OCI-LY7 (cell line): ENCODE results near the gene VMAC.

ENCODE experiments used
- EZH2phosphoT487 ChIP-seq: fragments of 200-600 bp; sonication (generic); IDR thresholded peaks from 2 replicates; pipeline ENCODE4 v1.6.1; 2018; ENCODE audit warnings: low read depth, borderline replicate concordance, mild to moderate bottlenecking, mixed run types, antibody characterized with exemption, low read length, moderate library complexity, mixed read lengths
- TF ChIP-seq, protein P1 (sequence below): fragments of 200-600 bp; sonication (generic); conservative IDR thresholded peaks from 2 replicates; pipeline ENCODE4 v1.5.1; 2014; ENCODE audit warnings: mild to moderate bottlenecking, antibody characterized with exemption, low read length, moderate library complexity, mixed read lengths

DNA sequence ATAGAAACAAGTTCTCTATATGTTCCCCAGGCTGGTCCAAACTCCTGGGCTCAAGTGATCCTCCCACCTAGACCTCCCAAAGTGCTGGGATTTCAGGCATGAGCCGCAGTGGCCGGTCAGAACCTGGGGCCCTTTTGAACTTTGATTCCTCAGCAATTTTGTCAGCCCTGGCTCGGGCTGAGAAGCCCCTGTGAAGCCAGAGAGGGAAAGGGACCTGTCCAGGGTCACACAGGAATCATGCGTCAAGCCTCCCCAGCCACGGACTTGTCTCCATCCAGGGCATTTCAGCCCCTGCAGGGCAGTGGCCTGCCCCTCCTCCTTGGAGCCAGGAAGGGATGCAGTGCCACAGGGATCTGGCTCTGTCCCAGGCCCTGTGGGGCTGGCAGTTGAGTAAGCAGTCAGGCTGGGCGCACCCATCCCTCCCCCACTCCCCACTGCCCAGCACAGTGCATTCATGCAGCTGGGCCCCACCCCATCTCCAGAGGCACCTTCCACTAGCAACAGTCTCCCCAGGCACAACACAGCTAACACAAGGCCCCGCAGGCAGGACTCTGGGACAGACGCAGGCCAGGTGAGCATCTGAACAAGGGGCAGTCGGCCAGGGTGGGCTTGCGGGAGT is 9.2 kb downstream of the VMAC start, which contains the start of gene CAPS:
- TF ChIP-seq, protein P1, sequence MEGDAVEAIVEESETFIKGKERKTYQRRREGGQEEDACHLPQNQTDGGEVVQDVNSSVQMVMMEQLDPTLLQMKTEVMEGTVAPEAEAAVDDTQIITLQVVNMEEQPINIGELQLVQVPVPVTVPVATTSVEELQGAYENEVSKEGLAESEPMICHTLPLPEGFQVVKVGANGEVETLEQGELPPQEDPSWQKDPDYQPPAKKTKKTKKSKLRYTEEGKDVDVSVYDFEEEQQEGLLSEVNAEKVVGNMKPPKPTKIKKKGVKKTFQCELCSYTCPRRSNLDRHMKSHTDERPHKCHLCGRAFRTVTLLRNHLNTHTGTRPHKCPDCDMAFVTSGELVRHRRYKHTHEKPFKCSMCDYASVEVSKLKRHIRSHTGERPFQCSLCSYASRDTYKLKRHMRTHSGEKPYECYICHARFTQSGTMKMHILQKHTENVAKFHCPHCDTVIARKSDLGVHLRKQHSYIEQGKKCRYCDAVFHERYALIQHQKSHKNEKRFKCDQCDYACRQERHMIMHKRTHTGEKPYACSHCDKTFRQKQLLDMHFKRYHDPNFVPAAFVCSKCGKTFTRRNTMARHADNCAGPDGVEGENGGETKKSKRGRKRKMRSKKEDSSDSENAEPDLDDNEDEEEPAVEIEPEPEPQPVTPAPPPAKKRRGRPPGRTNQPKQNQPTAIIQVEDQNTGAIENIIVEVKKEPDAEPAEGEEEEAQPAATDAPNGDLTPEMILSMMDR: no peak
- no peak for TF ChIP-seq EZH2phosphoT487
